IMR-90 (cell line): Measurements from ENCODE around the gene CLUH. TPM values are rescaled to one million over a fixed set of nuclear protein-coding genes. Genes with fewer than 3 reads are reported as not detected.

ENCODE experiments used
- ATAC-seq: fragments of 200-7000 bp; cut with Tn5 transposase; 2 replicates; pipeline ENCODE4 v1.9.1; 2020; ENCODE audit warnings: low read depth, mild to moderate bottlenecking, moderate library complexity
- BruUV-seq: library from RNA; stranded (reverse); fragments of 400-500 nt; replicated peaks from 2 replicates; lab custom pipeline; 2021; lab: Mats Ljungman, UMichigan
- CTCF ChIA-PET: fragments of 300-600 bp; formaldehyde crosslinking; extraction: SDS; loops from one replicate; lab custom pipeline; 2021; ENCODE audit warnings: antibody characterized with exemption; lab: Yijun Ruan, JAX
- POLR2A ChIA-PET: fragments of 300-600 bp; sonication (Branson Sonifier 250); formaldehyde crosslinking; loops from one replicate; lab custom pipeline; 2022; ENCODE audit warnings: antibody characterized with exemption; ENCODE audit not compliant: unreplicated experiment; lab: Charles Lee
- DNase-seq: peaks from one replicate; pipeline ENCODE4 v3.0.0; 2013
- H2AFZ ChIP-seq: replicated peaks from 2 replicates; pipeline ENCODE3; 2013; ENCODE audit warnings: low read length, mild to moderate bottlenecking; ENCODE audit not compliant: poor library complexity
- H2AK5ac ChIP-seq: 2 replicates; pipeline ENCODE4 v1.6.1; 2013; ENCODE audit warnings: low read depth, low read length, inconsistent platforms
- H2AK9ac ChIP-seq: replicated peaks from 2 replicates; pipeline ENCODE3; 2013; ENCODE audit warnings: mild to moderate bottlenecking, low read depth, low read length, moderate library complexity; ENCODE audit not compliant: poor library complexity
- H2BK120ac ChIP-seq: 2 replicates; pipeline ENCODE4 v1.6.1; 2013; ENCODE audit warnings: low read depth, low read length, inconsistent platforms
- H2BK15ac ChIP-seq: 3 replicates; pipeline ENCODE4 v1.6.1; 2013; ENCODE audit warnings: low read depth, low read length, inconsistent platforms
- H2BK20ac ChIP-seq: 2 replicates; pipeline ENCODE4 v1.6.1; 2013; ENCODE audit warnings: low read depth, mild to moderate bottlenecking, inconsistent platforms, low read length, moderate library complexity
- H2BK5ac ChIP-seq: 2 replicates; pipeline ENCODE4 v1.6.1; 2013; ENCODE audit warnings: mild to moderate bottlenecking, low read depth, low read length, inconsistent platforms; ENCODE audit not compliant: poor library complexity, severe bottlenecking
- H3K14ac ChIP-seq: replicated peaks from 2 replicates; pipeline ENCODE4 v1.6.1; 2013; ENCODE audit warnings: low read depth, low read length, inconsistent platforms
- H3K18ac ChIP-seq: 2 replicates; pipeline ENCODE4 v1.6.1; 2013; ENCODE audit warnings: low read depth, low read length, control low read depth
- H3K23ac ChIP-seq: 2 replicates; pipeline ENCODE4 v1.6.1; 2013; ENCODE audit warnings: low read depth, low read length, inconsistent platforms
- H3K27ac ChIP-seq: 2 replicates; pipeline ENCODE4 v1.5.1; 2013; ENCODE audit warnings: mild to moderate bottlenecking, control low read depth, low read length; ENCODE audit not compliant: insufficient read depth
- H3K27me3 ChIP-seq: 2 replicates; pipeline ENCODE4 v1.6.1; 2013; ENCODE audit warnings: low read length; ENCODE audit not compliant: control insufficient read depth, insufficient read depth
- H3K36me3 ChIP-seq: 2 replicates; pipeline ENCODE4 v1.6.1; 2013; ENCODE audit warnings: low read length, mixed read lengths; ENCODE audit not compliant: control insufficient read depth, insufficient read depth
- H3K4ac ChIP-seq: 2 replicates; pipeline ENCODE4 v1.6.1; 2013; ENCODE audit warnings: low read depth, low read length, inconsistent platforms
- H3K4me1 ChIP-seq: 2 replicates; pipeline ENCODE4 v1.6.1; 2013; ENCODE audit warnings: low read length, mixed read lengths; ENCODE audit not compliant: control insufficient read depth, insufficient read depth
- H3K4me2 ChIP-seq: 2 replicates; pipeline ENCODE4 v1.6.1; 2013; ENCODE audit warnings: low read depth, mild to moderate bottlenecking, control low read depth, low read length, moderate library complexity
- H3K4me3 ChIP-seq: 2 replicates; pipeline ENCODE4 v1.5.1; 2013; ENCODE audit warnings: low read depth, mild to moderate bottlenecking, control low read depth, low read length, moderate library complexity; ENCODE audit not compliant: insufficient read depth
- H3K56ac ChIP-seq: 2 replicates; pipeline ENCODE4 v1.6.1; 2013; ENCODE audit warnings: low read length, inconsistent platforms; ENCODE audit not compliant: insufficient read depth; ENCODE audit errors: extremely low read depth
- H3K79me1 ChIP-seq, 2 experiments: 2 replicates each; pipeline ENCODE4 v1.6.1; 2013; ENCODE audit warnings: low read length in 2 of 2, inconsistent platforms in 1 of 2, low read depth in 1 of 2
- H3K9ac ChIP-seq: 2 replicates; pipeline ENCODE4 v1.6.1; 2013; ENCODE audit warnings: low read depth, low read length, control low read depth
- H3K9me1 ChIP-seq: 2 replicates; pipeline ENCODE4 v1.6.1; 2013; ENCODE audit warnings: low read length, inconsistent platforms; ENCODE audit not compliant: insufficient read depth
- H3K9me3 ChIP-seq: 2 replicates; pipeline ENCODE4 v1.6.1; 2013; ENCODE audit warnings: low read length; ENCODE audit not compliant: control insufficient read depth, insufficient read depth
- H4K20me1 ChIP-seq: 2 replicates; pipeline ENCODE4 v1.6.1; 2013; ENCODE audit warnings: low read length, inconsistent platforms; ENCODE audit not compliant: insufficient read depth
- H4K5ac ChIP-seq: 2 replicates; pipeline ENCODE4 v1.6.1; 2013; ENCODE audit warnings: mild to moderate bottlenecking, low read depth, low read length, control low read depth
- H4K8ac ChIP-seq, 2 experiments: 2 replicates each; pipeline ENCODE4 v1.6.1; 2013; ENCODE audit warnings: low read depth in 2 of 2, low read length in 2 of 2, control low read depth in 1 of 2, inconsistent platforms in 1 of 2
- H4K91ac ChIP-seq: 2 replicates; pipeline ENCODE4 v1.6.1; 2013; ENCODE audit warnings: low read depth, low read length, inconsistent platforms; ENCODE audit not compliant: insufficient read depth
- ELK1 ChIP-seq: fragments of 150-350 bp; IDR thresholded peaks from 2 replicates; pipeline ENCODE4 v1.6.1; 2016; ENCODE audit warnings: low read depth, mild to moderate bottlenecking, low read length, moderate library complexity, borderline replicate concordance
- FOS ChIP-seq: fragments of 150-350 bp; IDR thresholded peaks from 2 replicates; pipeline ENCODE4 v1.6.1; 2016; ENCODE audit warnings: low read depth, low read length
- MXI1 ChIP-seq: IDR thresholded peaks from 2 replicates; pipeline ENCODE4 v1.6.1; 2012; ENCODE audit warnings: low read depth, mild to moderate bottlenecking, low read length, moderate library complexity, borderline replicate concordance
- NFE2L2 ChIP-seq: fragments of 150-350 bp; IDR thresholded peaks from 2 replicates; pipeline ENCODE4 v1.6.1; 2016; ENCODE audit warnings: low read depth, mild to moderate bottlenecking, low read length
- RFX5 ChIP-seq: IDR thresholded peaks from 2 replicates; pipeline ENCODE4 v1.8.0; 2012; ENCODE audit warnings: low read depth, mild to moderate bottlenecking, low read length, moderate library complexity
- SMC3 ChIP-seq: fragments of 150-350 bp; IDR thresholded peaks from 2 replicates; pipeline ENCODE4 v1.6.1; 2016; ENCODE audit warnings: low read depth, mild to moderate bottlenecking, antibody characterized with exemption, low read length, moderate library complexity
- WGBS, 2 experiments: methylation state at CpG; one replicate each; pipeline versions ENCODE4 v1.1.5 to v1.1.7; 2013; ENCODE audit warnings: missing lambda C conversion rate in 2 of 2; ENCODE audit not compliant: insufficient read length in 1 of 2; ENCODE audit errors: extremely low coverage in 2 of 2; 5-methylcytosine and 5-hydroxymethylcytosine counted together
- dilution Hi-C: fragments of 300-500 bp; cut with HindIII; formaldehyde crosslinking; loops from one replicate; pipeline ENCODE4 v1.14.3; 2018; ENCODE audit warnings: low sequenced_read_pairs; ENCODE audit not compliant: unreplicated experiment
- in situ Hi-C: fragments of 300-500 bp; cut with MboI; formaldehyde crosslinking; loops from 3 replicates; pipeline ENCODE4 v1.14.3; 2019; ENCODE audit warnings: low sequenced_read_pairs, inconsistent platforms, mixed read lengths
- intact Hi-C: fragments of 100-400 bp; cut with micrococcal nuclease; formaldehyde crosslinking; loops from 2 replicates; pipeline ENCODE4 v1.10.0; 2022
- polyA plus RNA-seq, 3 experiments: library from polyadenylated mRNA; depleted of rRNA; stranded (reverse); fragments of >200 nt; gene quantifications; 2 replicates each; pipeline ENCODE4 v1.2.3, GENCODE V29; 2012; ENCODE audit warnings: low replicate concordance in 1 of 3
- total RNA-seq: library from RNA; depleted of rRNA; stranded (reverse); fragments of >200 nt; gene quantifications from 2 replicates; pipeline ENCODE4 v1.2.3, GENCODE V29; 2012

CLUH gene
- total and polyA plus RNA-seq, 2 of the 4 experiments (the other 2 are of a cell fraction), result 12.9 to 42.0 TPM

DNA sequence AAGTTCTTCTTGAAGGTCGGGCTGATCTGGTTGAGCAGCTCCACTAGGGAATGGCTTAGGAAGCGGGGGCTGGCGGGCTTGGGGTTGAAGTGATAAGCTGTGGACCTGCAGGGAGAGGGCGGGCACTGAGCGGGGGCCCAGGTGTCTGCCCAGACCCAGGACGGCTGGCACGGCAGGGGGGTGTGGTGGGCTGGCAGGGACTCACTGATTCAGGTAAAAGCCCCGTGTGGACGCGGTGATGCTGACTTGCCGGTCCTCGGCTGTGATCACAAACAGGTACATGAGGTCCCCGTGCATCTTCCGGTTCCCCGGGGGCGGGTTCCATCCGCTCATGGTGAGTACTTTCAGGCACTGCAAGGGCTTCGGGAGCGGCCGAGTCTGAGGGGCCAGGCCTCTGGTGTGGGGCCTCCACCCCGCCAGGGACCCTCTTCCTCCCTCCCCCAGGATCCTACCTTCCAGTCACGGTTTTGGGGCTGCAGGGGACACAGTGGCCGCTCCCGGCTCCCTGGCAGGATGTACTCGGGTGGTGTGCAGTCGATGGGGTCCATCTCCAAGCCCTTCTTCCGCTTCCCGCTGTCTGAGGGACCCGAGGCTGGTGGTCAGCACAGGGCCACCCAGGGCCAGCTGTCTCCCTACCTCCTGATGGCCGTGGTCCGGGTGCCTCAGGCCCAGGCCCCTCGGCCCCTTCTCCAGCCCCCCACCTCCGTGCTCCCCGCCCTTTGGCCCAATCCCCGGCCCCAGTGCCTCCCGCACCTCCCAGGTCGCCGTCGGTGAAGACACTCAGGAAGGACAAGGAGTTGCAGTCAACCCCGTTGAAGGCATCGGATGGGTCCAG lies 10.2 kb downstream of the CLUH start:
- H3K14ac ChIP-seq, result no peak overlapping the region
- no peak overlapping the region for H3K23ac ChIP-seq
- DNase-seq, result no peak
- no TSS peak for BruUV-seq
- no peak overlapping the region for H2BK20ac ChIP-seq
- H3K27me3 ChIP-seq, result no peaks in the 10 kb centered on the region
- peaks cover 13% of the 10 kb centered on the region for H3K4me1 ChIP-seq
- H4K20me1 ChIP-seq, result peaks cover 34% of the 10 kb centered on the region
- no peak overlapping the region for H3K4ac ChIP-seq
- H4K5ac ChIP-seq, result no peak overlapping the region
- no peak for TF ChIP-seq MXI1
- TF ChIP-seq NFE2L2, result no peak
- TF ChIP-seq SMC3, result no peak
- TF ChIP-seq FOS, result no peak
- TF ChIP-seq ELK1, result no peak
- no peak for TF ChIP-seq RFX5
- intact Hi-C loops (no loop called here), in situ Hi-C loops (no loop called here), dilution Hi-C loops (no loop called here)
- ATAC-seq, result no peak
- no peak overlapping the region for H3K4me2 ChIP-seq
- POLR2A ChIA-PET, result no interaction called here
- no peak overlapping the region for H4K8ac ChIP-seq
- no peak overlapping the region for H4K91ac ChIP-seq
- no peak overlapping the region for H2AFZ ChIP-seq
- H2BK5ac ChIP-seq, result no peak overlapping the region
- H3K9me3 ChIP-seq, result no peaks in the 10 kb centered on the region
- WGBS, 2 experiments, result 94% methylated on average over 16 of the region's 41 CpGs; no CpG with 5 or more reads in 1 of the 2 experiments
- peaks cover 54% of the 10 kb centered on the region for H3K36me3 ChIP-seq
- no peak overlapping the region for H3K56ac ChIP-seq
- H2BK15ac ChIP-seq, result no peak overlapping the region
- no peak overlapping the region for H2AK9ac ChIP-seq
- H2BK120ac ChIP-seq, result no peak overlapping the region
- peaks cover 4% of the 10 kb centered on the region; the same call in 1 of the 2 replicates for H3K9me1 ChIP-seq
- H3K18ac ChIP-seq, result no peak overlapping the region
- H3K27ac ChIP-seq, result no peak overlapping the region
- no peak overlapping the region for H3K4me3 ChIP-seq
- peaks cover 8 to 35% of the 10 kb centered on the region in 2 experiments for H3K79me1 ChIP-seq
- H2AK5ac ChIP-seq, result no peak overlapping the region
- CTCF ChIA-PET, result no interaction called here
- no peak overlapping the region for H3K9ac ChIP-seq
